Adrenal gland (tissue), 12 donors: Measurements from ENCODE around the gene CAPN15. TPM values are rescaled to one million over a fixed set of nuclear protein-coding genes. Genes with fewer than 3 reads are reported as not detected.

Experiments used
- DNase-seq, 7 donors: peaks; one replicate each; pipeline ENCODE4 v3.0.0-alpha.2; 2019 to 2020
- H3K27ac ChIP-seq, 5 donors: fragments of 200-600 bp; sonication (generic) in 4 of 5; 1 replicate in 3 of 5; 2 replicates in 2 of 5; pipeline versions ENCODE4 v1.5.1 to v1.8.0; 2016 to 2020; ENCODE audit warnings: mild to moderate bottlenecking in 1 of 5
- H3K27me3 ChIP-seq: fragments of 200-600 bp; 2 replicates; pipeline ENCODE4 v1.8.0; 2021
- H3K36me3 ChIP-seq, 2 donors: fragments of 200-600 bp; replicated peaks in 1 of 2; 1 replicate in 1 of 2; 2 replicates in 1 of 2; pipeline versions ENCODE4 v1.5.1 to v1.8.0; 2018 to 2022
- H3K4me1 ChIP-seq, 2 donors: fragments of 200-600 bp; replicated peaks in 1 of 2; 1 replicate in 1 of 2; 2 replicates in 1 of 2; pipeline versions ENCODE4 v1.5.1 to v1.8.0; 2018 to 2021
- H3K4me3 ChIP-seq, 4 donors: fragments of 200-600 bp; sonication (generic) in 3 of 4; one replicate each; pipeline ENCODE4 v1.5.1; 2016 to 2018
- H3K9me3 ChIP-seq, 3 donors: fragments of 200-600 bp; sonication (generic) in 1 of 3; replicated peaks in 1 of 3; 1 replicate in 2 of 3; 2 replicates in 1 of 3; pipeline versions ENCODE4 v1.5.1 to v1.8.0; 2016 to 2021
- CTCF ChIP-seq, 6 experiments: fragments of 450-650 bp in 4 of 6; fragments of 200-600 bp in 2 of 6; sonication (generic) in 1 of 6; IDR thresholded peaks; 1 replicate in 5 of 6; 2 replicates in 1 of 6; pipeline versions ENCODE4 v1.5.1 to v1.8.0; 2016 to 2021; ENCODE audit warnings: antibody characterized with exemption in 6 of 6, mild to moderate bottlenecking in 2 of 6, moderate library complexity in 1 of 6
- POLR2A ChIP-seq, 2 donors: fragments of 450-650 bp; IDR thresholded peaks; one replicate each; pipeline ENCODE4 v1.6.1; 2017; ENCODE audit warnings: antibody characterized with exemption in 2 of 2, mild to moderate bottlenecking in 2 of 2, moderate library complexity in 1 of 2
- WGBS, 4 donors: extraction: QIAGEN DNeasy Blood & Tissue Kit in 2 of 4; methylation state at CpG; one replicate each; pipeline versions ENCODE4 v1.1.5 to v1.1.7; 2013 to 2017; 5-methylcytosine and 5-hydroxymethylcytosine counted together
- intact Hi-C, 2 donors: fragments of 100-400 bp; cut with DNase I; formaldehyde crosslinking; loops; one replicate each; pipeline versions ENCODE4 v1.14.1 to v1.15.0; 2022 to 2023
- polyA plus RNA-seq, 3 donors: library from polyadenylated mRNA; stranded (reverse); fragments of 200-250 nt in 2 of 3; fragments of 350-450 nt in 1 of 3; fragmentation: Illumina TruSeq in 1 of 3; extraction: RNeasy Lipid Tissue Mini Kit (QIAGEN cat#74804) in 1 of 3; gene quantifications; one replicate each; pipeline ENCODE4 v1.2.3, GENCODE V29; 2013 to 2014
- total RNA-seq, 9 donors: library from RNA; depleted of rRNA in 4 of 9; stranded (reverse); fragments of >200 nt in 4 of 9; fragments of 120-200 nt in 1 of 9; fragmentation: NEBNext Ultra II Directional in 1 of 9; extraction: Animal tissue kit (Norgen Biotek cat#: 25700) in 1 of 9; gene quantifications; one replicate each; pipeline versions ENCODE4 v1.1.0 to v1.2.4, GENCODE V29; 2013 to 2023
- donor health status: healthy with polysubstance abuse.
- donor health status: Bipolar disorder and iron deficiency.
- donor health status: DM: yes; HTN: yes; CAD: no.
- donor health status: DM: no; HTN: no; CAD: no.
- donor health status: DM: no; HTN: no; CAD: no.
- donor health status: DM: yes; HTN: yes; CAD: no.

CAPN15 gene
- total and polyA plus RNA-seq, 12 donors: 2.3 to 91.8 (median 43.0) TPM

DNA sequence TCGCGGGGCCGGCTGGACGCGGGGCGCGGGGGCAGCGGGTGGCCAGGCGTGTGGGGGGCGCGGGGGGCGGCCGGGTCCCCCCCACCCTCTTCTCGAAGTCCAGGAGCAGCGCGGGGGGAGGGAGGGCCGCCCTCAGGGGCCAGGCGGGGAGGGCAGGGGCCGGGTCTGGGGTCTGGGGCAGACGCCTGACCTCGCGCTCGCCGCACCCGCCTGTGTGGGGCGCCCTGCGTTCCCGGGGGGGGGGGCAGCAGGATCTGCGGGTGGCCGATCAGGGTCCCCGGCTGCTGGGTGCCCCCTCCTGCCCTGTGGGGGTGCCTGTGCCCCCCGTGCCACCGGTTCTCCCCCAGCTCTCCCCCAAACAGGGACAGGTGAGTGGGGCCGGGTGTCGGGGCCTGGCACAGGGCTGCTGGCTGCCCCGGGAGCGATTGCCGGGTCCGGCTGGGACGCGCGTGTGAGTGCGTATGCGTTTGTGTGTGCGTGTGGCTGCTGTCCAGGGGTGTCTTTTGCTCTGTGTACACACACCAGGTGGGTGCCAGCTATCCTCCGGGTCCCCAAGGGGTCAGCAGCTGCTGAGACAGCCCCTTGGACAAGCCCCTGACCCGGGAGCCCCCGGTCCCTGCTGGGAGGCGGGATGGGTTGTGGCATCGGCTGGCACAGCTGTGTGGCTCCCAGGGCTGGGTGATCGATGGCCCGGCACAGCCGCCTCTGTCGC is 33.3 kb downstream of the CAPN15 start:
- WGBS, 4 donors: 18 to 49% (median 34%) methylated on average over 9 to 54 of the region's 54 CpGs
- H3K27ac ChIP-seq: no peak overlapping the region
- TF ChIP-seq CTCF (IDR thresholded peaks at IDR 0.05) (no peak), POLR2A (IDR thresholded peaks at IDR 0.05) (no peak)
- intact Hi-C loops: no loop called here
- no peak overlapping the region for H3K4me3 ChIP-seq
- H3K36me3 ChIP-seq: no peaks in the 10 kb centered on the region
- no peaks in the 10 kb centered on the region for H3K9me3 ChIP-seq
- H3K27me3 ChIP-seq: peaks cover 23% of the 10 kb centered on the region
- peaks cover 2 to 3% of the 10 kb centered on the region in 2 donors for H3K4me1 ChIP-seq
- DNase-seq: no peak

- H3K9me3 ChIP-seq: no peaks in the 10 kb centered on the region
- intact Hi-C loops: no loop called here
- no peak for DNase-seq
- 66 to 72% (median 69%) methylated on average over 11 to 15 of the region's 15 CpGs; no CpG with 5 or more reads in 1 of the 4 donors for WGBS, 4 donors
- no peaks in the 10 kb centered on the region for H3K36me3 ChIP-seq
- no peak overlapping the region for H3K27ac ChIP-seq
- H3K4me3 ChIP-seq: no peak overlapping the region
- H3K27me3 ChIP-seq: peaks cover 23% of the 10 kb centered on the region
- TF ChIP-seq POLR2A (IDR thresholded peaks at IDR 0.05) (no peak), CTCF (IDR thresholded peaks at IDR 0.05) (no peak)
- peaks cover 7 to 9% of the 10 kb centered on the region in 2 donors for H3K4me1 ChIP-seq
These were observed 33.9 kb downstream of the CAPN15 start for GRCh38 chr16:561413-561794.

DNA sequence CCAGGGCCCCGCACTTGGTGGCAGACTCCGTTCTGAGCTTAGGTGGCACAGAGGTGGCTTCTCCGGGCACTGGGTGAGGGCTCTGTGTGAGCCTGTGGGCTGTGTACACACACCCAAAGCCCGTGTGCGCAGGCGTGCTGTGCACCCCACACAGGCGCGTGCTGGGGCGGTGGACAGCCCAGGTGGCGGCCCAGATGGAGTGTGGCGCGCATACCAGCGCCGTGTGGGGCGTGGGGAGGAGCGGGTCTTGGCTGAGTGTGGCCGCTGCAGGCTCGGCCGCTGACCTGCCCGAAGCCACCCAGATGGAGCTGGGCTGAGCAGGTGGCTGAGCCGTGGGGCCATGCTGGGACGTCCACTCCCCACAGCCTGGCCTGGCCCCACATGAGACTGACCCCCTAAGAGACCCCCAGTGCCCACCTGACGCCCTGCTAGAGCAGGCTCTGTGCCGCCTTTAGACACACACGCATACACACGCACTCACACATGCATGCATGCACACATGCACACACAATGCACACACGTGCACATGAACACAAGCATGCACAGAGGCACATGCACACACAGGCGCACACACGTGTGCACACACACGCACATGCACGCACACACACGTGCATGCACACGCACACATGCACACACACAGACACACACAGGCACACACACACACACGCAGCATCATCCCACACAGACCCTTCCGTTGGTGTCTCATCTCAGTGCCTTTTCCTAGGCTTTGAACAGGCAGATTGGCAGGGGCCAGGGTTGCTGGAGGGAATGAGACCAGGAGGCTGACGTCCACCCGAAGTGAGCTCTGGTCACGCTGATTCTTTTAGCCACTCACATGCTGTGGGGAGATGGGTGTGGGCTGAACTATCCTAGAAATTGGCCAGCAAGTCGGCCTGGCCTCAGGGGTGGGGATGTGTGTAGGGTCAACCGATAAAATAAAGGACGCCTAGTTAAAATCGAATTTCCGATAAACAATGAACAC is 34.7 kb downstream of the CAPN15 start:
- H3K27ac ChIP-seq: no peak overlapping the region
- no peak overlapping the region for H3K4me3 ChIP-seq
- peaks cover 16 to 17% of the 10 kb centered on the region in 2 donors for H3K4me1 ChIP-seq
- DNase-seq: no peak
- intact Hi-C loops: no loop called here
- WGBS, 4 donors: 84 to 90% (median 87%) methylated on average over 21 to 43 of the region's 43 CpGs
- H3K36me3 ChIP-seq: no peaks in the 10 kb centered on the region
- H3K9me3 ChIP-seq: no peaks in the 10 kb centered on the region
- peaks cover 23% of the 10 kb centered on the region for H3K27me3 ChIP-seq
- TF ChIP-seq CTCF (IDR thresholded peaks at IDR 0.05) (no peak), POLR2A (IDR thresholded peaks at IDR 0.05) (no peak)

DNA sequence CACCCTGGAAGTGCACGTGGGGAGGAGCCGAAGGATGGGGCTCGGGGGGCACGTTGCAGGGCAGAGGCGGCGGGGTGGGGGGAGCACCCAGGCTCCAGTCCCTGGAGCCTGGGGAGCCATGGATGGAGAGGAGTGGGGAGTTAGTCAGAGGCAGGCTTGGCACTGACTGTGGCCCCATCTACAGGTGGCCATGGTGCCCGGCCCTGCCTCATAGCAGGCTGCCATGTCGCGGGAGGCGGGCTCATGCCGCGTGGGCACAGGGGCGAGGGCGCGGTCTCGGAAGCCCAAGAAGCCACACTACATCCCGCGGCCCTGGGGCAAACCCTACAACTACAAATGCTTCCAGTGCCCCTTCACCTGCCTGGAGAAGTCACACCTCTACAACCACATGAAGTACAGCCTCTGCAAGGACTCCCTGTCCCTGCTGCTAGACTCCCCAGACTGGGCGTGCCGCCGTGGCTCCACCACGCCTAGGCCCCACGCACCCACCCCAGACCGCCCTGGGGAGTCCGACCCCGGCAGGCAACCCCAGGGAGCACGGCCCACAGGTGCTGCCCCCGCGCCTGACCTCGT is 35.6 kb downstream of the CAPN15 start:
- no peaks in the 10 kb centered on the region for H3K9me3 ChIP-seq
- H3K4me3 ChIP-seq: no peak overlapping the region
- DNase-seq: no peak
- H3K4me1 ChIP-seq: peaks cover 24 to 25% of the 10 kb centered on the region in 2 donors
- no peaks in the 10 kb centered on the region for H3K36me3 ChIP-seq
- H3K27ac ChIP-seq: no peak overlapping the region
- WGBS, 4 donors: 86 to 90% (median 88%) methylated on average over 7 to 30 of the region's 30 CpGs
- no peak for TF ChIP-seq CTCF (IDR thresholded peaks at IDR 0.05)
- TF ChIP-seq POLR2A (IDR thresholded peaks at IDR 0.05): no peak
- intact Hi-C loops: no loop called here
- peaks cover 23% of the 10 kb centered on the region for H3K27me3 ChIP-seq
